Stimulated activated CD4-positive, alpha-beta T cell treated with anti-CD3 and anti-CD28 coated beads, Interleukin-4, amount 100 ng/mL, for 4 hours (primary cell): Measurements from ENCODE around the gene CCND3.
A peak's percentile ranks its signal among the peaks of the same experiment; 100 is the strongest.

ENCODE experiments used
- DNase-seq, 2 experiments: peaks; one replicate each; pipeline ENCODE4 v3.0.0-alpha.2; 2020

CCND3 gene

DNA sequence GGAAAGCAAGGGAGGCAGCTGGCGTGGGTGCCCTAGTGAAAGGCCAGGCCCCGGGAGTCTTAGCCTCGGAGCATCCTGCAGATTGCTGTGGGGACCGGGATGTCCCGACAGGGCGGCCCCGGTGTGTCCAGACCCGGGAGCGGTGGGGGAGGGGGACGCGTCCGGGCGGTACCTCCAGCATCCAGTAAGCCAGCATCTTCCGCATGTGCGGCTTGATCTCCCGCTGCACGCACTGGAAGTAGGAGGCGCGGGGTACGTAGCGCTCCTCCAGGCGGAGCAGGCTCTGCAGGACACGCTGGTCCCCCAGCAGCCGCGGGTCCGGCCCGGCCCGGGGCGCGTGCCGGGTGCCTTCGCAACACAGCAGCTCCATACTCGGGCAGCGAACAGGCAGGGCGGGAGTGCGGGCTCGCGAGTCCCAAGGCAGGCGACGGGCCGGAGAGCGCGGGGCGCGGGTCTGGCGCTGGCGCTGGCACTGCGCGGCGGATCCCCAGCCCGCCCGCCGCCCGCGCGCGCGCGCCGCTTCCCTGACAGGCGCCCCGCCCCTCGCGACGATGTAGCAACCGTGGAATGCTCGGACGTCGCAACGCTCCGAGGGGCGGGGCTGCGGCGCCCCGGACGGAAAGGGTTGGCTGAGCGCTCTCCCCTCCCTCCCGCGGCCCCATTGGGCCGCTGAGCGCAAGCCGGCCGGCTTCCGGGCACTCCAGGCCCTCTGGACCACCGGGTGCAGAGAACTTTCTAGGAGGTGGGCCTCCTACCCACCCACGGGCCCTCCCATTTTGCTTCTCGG lies at the start of gene CCND3:
Gene CCND3, minus strand, starts transcription at position 529 of the 787 bp plus-strand sequence. Its CDS starts 159 bp downstream, at position 370.
- DNase-seq = peak; percentile 79 to 94

DNA sequence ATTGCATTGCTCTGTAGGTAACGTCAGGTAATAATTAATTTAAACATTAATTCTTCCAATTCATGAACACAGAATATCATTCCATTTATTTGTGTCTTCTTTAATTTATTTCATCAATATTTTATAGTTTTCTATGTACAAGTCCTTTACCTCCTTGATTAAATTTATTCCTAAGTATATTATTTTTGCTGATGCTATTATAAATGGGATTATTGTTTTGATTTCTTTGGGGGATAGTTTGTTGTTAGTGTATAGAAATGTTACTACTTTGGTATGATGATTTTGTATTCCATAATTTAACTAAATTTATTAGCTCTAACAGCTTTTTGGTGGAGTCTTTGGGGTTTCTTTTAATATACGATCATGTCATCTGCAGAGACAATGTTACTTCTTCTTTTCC lies 44.7 kb upstream of the CCND3 start:
- no peak for DNase-seq

DNA sequence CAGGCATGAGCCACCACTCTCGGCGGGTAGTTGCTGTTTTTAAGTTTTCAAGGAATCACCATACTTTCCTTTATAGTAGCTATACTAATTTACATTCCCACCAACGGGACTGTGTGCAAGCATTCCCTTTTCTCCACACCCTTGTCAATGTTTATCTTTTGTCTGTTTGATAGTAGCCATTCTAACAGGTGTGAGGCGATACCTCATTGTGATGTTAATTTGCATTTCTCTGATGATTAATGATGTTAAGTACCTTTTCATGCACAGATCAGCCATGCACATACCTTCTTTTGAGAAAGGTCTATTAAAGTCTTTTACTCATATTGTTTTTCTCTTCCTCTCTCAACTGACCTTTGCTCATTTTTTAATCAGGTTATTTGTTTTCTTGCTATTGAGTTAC lies 43.0 kb upstream of the CCND3 start:
- DNase-seq = no peak

DNA sequence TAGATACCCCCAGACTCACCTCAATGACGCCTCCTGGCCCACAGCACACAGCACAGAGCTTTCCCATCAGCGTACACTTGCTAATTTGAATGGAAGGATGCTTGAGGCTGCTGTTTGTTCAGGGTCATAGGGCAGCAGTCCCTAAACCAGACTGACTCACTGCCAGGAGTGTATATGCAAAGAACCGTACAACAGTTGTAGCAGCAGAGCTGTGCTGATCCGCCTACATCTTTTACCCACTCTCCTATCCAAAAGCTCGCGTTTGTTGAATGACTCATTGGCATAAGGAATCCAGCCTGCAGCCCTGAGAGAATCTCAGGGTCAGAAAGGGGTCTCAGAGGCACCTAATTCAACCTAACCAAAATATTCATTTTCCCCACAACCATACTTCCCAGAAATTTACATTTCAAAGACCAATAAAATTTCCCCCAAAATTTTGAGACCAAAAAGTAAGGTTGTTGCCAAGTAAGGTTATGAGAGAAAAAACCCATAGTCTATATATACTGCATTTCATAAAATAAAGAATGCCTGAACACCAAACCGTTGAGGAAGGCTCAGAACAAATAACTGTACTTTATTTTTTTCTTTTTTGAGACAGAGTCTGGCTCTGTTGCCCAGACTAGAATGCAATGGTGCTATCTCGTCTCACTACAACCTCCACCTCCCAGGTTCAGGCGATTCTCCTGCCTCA lies 35.3 kb upstream of the CCND3 start:
- peak in 1 of 2 experiments; percentile 51 for DNase-seq

DNA sequence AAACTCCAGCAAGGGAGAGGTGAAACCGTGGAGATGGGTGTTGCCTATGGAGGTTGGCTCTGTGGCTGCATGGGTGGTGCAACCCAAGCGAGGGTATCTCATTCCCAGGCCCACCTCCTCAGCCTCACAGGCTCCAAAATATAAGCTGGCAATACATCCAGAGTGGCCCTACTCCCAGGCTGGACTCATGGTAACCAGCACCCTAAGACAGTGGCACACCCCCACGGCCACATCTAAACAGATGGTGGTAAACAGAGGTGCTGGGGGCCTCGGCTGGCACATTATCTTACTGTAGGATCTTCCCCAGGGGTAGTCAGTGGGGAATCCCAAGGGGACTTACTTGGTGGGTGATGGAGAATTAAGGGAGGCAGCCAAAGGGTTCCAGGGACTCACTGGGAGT lies 33.7 kb upstream of the CCND3 start:
- no peak for DNase-seq

DNA sequence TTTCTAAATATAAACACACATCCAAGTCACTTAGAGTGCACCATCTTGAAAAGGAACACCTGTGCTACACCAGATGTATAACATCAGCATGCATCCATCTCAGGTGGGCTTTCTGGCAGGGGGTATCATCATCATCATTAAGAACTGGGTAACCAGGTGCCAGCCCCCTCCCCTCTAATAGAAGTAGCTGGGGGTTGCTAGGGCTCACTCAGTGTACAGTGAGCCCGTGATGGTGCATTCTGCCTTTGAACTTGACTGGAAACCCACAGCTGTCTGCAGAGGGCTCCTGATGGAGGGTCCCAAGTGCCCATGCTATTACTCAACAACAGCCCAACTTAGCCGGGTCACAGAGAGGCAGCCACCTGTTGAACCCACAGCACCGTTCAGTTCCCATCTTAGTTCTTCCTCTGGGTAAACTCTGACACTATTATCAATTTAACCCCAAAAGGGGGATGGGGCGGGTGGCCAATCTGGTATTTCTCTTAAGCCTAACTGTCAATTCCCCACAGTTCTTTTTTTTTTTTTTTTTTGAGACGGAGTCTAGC lies 32.7 kb upstream of the CCND3 start:
- DNase-seq = no peak

DNA sequence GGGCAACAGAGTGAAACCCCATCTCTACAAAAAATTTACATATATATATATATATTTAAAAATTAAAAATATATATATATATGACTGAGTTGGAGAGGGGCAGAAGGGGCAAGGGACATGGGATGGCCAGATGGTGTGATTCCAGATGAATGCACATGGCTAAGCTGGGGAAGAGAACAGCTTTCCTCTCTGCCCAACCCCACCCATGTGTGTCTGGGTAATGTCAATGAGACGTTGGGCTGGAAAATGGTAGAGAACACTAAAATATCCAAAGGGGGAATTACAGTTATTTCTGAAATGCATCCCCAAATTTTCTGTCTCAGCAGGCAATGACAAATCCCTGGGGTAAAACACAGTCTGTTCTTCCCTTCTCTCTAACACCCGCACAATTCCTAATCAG lies 31.2 kb upstream of the CCND3 start:
- DNase-seq = no peak

DNA sequence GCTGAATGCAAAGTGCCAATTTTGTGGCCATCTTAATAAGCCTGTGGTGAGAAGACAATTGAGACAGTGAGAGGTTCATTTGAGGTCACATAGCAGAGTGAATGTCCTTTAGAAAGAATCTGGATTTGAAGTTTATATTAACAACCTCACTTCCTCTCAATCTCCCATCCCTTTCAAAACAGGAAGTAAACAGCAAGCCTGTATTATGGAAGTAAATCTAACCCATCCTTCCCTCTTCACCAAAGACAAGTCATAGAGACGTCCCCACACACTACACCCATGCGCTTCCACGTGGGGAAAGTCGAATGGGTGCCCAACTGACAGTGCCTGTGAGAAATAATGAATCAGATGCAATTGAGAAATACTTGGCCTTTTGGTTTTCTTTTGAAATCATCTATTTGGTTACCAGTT lies 28.8 kb upstream of the CCND3 start:
- peak; percentile 48 to 72 for DNase-seq

DNA sequence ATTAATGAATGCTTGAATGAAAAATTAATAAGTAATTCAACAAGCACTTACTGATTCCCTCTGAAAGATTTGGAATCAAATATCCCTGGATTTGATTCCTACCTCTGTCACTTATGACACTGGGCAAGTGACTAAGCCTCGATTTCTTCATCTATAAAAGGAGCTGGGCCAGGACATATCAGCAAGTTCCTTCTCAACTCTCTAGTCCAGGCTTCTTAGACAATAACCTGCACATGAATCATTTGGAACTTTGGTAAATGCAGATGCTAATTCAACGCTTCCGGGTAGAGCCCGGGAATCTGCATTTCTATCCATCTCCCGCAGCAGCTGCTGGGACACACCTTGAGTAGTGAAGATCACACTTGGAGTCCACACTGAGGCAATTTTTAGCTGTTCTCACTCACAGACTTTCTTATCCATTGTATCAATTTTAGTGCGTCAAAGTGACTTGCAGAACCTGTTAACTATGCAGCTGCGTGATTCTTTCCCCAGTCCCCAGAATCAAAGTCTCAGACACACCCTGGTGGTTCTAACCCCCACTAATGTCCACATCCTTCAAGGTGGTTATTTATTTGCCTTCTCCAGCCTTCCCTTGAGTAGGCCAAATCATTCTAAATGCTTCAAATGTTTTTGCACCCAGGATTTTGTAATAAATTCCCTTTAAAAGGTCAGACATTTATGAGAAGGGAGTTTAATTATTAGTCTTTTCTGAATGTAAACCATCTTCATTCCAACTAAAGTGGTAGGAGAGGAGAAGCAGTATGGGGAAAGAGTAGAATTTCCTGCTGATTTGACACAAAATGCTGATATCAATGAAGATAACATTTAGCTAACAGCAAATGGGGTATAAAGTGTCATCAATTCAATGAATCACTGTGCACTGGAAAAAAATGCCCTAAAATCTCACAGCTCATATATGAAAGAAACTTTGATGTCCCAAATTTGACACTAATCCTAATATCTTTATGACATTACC lies 26.0 kb upstream of the CCND3 start:
- DNase-seq = no peak

DNA sequence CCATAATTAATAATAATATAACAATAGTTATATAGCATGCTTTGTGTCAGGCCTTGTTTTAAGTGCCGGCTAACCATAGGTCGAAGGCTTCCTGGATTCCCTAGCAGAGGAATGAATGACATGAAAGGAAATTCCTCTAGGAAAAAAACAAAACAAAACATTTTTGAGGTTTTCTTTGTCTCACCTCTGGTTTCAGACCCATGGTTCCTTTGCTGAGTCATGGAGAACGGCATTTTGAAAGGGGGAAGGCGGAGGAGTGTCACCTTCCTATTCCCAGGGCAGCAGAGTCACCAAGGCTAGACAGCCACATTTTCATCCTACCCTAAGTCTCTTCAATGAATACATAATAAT lies 25.3 kb upstream of the CCND3 start:
- no peak for DNase-seq

DNA sequence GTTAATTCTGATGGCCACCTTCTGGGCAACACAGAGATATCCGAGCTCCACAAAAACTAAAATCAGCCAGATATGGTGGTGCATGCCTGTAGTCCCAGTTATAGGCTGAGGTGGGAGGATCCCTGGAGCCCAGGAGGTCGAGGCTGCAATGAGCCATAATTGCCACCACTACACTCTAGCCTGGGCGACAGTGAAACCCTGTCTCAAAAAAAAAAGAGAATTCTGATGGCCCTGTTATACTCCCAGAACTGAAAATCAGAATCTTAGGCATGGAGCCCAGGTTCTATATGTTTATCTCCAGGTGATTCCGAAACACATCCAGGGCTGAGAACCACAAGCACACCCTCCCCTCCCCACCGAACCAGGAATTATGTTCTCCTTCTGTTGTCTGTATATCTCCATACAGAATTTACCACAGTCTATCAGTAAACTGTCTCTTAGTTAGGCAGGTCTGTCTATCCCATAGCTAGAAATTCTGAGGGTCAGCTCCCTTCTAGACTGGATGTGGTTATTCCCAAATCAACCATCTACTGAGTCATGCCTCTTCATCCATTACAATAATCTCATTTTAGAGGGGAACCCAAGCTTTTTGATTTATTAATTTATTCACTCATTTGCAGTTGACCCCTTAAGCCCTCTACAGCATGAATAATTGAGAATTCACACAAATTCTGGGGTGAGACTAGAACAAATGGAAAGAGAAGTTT lies 24.8 kb upstream of the CCND3 start:
- no peak for DNase-seq

DNA sequence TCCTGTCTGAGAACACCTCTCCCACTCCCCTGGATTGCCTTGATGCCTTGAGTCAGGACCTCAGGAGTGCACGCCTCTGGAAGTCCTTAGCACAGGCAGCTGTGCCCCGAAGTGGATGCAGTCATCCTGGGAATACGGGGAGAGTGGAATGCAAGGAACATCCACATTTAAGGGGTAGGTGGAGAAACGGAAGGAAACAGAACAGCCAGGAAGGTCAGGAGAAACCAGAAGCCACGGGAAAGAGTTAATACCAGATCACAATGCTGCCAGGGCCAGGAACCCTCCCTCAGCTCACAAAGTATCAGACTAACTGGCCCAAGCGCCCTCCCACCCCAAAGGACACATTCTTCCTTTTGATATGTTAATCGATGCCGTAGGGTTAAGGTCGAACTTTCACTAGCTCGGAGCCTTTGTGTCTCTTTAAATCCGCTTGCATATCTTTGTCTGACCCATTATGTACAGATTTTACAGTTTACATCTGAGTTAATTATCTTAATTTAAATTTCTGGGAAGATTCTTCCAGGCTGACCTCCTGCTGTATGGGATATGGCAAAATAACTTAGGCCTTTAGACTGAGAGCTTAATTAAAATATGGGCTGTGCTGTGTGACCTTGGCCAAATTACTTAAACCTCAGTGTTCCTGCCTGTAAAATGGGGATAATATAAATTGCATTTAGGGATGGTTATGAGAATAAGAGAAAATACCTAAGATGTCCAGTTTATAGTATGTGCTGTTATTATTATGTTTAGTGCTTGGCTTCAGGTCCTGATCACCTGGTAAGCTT lies 24.0 kb upstream of the CCND3 start:
- no peak for DNase-seq

DNA sequence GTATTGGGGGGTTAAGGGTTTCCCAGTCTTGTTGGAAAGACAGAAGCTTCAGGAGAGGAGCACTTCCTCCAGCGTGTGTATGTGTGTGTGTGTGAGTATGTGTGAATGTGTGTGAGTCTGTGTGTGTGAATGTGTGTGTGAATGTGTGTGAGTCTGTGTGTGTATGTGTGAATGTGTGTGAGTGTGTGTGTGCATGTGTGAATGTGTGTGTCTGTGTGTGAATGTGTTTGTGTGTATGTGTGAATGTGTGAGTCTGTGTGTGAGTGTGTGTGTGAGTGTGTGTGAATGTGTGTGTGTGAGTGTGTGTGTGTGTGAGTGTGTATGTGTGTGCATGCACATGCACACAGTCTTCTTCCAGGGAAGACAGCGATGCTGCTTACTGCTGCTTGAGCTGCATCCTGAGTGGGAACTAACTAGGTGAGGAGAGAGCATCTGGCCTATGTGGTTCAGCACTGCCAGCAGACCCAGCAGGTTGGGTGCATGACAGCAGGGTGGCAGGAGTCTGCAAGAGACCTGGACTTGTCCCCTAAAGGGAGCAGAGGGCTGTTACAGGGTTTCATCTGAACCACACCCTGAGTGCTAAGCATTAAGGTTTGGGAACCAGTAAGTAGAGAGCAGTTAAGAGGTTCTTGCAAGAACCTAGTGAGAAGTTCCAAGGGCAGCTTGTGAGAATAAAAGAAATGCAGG lies 22.7 kb upstream of the CCND3 start:
- no peak for DNase-seq

DNA sequence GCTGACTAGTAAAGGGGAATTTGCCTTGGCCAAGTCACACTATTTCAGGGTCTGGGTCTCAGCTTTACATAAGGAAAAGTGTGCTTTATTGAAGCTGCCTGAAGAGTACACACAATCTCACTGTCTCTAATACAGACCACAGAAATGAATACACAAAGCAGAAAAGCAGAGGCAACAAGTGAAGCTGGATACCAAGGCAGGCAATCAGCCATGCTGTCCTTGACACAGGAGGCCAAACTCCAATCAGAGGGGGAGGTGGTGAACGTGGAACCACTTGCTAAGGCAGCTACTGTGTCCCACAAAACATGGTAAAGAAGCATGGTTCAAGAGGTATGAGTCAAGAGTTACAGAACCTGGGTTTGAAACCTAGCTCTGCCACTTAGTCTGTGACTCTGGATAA lies 21.8 kb upstream of the CCND3 start:
- no peak for DNase-seq

DNA sequence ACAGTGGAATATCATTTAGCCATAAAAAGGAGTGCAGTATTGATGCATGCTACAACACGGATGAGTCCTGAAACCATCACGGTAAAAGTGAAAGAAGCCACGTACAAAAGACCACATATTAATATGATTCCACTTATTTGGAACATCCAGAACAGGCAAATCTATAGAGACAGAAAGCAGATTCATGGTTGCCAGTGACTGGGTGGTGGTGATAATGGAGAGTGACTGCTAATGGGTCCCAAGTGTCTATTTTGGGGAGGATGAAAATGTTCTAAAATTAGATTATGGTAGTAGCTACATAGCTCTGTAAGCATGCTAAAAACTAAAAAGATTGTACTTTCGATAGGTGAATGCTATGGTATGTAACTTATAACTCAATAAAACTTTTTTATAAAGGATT lies 18.4 kb upstream of the CCND3 start:
- no peak for DNase-seq

DNA sequence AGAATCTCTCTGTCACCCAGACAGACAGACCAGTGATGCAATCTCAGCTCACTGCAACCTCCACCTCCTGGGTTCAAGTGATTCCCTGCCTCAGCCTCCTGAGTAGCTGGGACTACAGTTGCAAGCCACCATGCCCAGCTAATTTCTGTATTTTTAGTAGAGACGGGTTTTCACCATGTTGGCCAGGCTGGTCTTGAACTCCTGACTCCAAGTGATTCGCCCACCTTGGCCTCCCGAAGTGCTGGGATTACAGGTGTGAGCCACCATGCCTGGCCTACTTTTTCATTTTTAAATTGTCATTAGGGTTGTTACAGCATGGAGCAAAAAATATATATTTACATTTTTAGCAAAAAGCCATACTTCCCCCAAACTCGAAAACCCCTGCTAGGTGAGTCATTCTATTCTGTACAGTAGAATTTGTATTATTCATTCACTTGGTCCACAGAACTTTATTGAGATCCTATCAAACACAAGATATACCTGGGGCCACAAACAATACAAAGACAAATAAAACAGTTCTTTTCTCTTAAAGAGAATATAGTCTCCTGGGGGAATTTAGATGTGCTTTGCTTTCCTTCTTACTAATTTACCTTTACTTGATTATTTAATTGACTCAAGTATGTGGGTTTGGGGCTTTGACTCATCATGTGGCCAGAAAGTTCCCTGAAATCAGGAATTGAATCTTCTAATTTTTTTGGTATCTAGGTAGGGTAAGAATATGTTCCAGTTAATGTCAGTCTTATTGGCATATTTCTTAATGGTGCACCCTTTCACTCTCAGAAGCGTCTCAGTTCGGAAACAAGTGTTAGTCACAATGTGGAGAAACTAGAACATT lies 16.6 kb upstream of the CCND3 start:
- peak in 1 of 2 experiments; percentile 42 for DNase-seq

DNA sequence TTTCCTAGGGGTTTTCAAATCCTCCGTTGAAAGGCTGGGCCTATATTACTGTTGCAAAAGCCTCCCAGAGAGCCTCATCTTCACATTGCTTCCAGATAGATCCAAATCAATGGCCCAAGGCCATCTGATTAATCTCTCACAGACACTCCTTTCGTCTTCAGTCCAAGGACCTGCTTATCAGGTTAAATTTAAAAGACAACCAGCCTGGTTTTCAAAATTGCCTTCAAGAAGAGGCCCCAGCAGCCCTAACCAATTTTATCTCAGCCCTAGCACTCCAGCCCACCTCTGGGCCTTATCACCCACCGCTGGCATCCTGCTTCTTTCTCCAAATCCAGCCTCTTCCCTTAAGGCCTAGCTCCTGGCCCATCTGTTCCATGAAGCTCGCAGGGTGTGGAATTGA lies 15.5 kb upstream of the CCND3 start:
- DNase-seq = no peak

DNA sequence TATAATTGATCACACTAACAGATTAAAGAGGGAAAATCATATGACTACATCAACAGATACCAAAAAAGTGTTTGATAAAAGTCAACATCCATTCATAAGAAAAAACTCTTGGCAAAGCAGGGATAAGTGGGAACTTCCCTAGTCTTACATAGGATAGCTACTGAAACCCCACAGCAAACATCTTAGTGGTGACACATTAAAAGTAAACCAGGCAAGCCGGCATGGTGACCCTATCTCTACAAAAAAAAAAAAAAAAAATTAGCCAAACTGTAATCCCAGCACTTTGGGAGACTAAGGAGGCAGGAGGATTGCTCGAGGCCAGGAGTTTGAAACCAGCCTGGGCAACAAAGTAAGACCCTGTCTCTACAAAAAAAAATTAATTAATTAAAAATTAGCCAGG lies 13.8 kb upstream of the CCND3 start:
- no peak for DNase-seq

DNA sequence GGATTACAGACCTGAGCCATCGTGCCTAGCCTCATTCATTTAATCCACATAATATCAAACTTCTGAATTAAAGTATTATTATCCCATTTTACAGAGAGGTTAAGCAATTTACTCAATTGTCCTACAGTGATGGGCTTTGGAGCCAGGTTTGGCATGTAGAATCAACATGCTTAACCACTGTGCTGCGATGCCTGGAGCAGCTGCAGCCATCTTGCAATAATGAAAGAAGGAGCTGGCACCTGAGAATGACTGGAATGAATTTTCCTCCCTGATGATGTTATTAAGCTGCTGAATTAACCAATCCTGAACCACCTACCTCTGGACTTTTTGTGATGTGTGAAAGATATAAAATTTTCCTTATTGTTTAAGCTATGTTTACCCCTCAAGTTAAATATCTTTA lies 13.1 kb upstream of the CCND3 start:
- no peak for DNase-seq
